NB4 (cell line): ENCODE data around the gene CXCL11.

ENCODE experiments used
- DNase-seq: peaks from one replicate; pipeline ENCODE4 v3.0.0; 2010; ENCODE audit warnings: low read depth
- H3K4me3 ChIP-seq: one replicate; pipeline ENCODE4 v1.5.1; 2011; ENCODE audit warnings: mild to moderate bottlenecking, low read depth, low read length, moderate library complexity
- MAX ChIP-seq: IDR thresholded peaks from 2 replicates; pipeline ENCODE4 v1.6.1; 2011; ENCODE audit warnings: low read depth, low read length
- MYC ChIP-seq: IDR thresholded peaks from 2 replicates; pipeline ENCODE4 v1.6.1; 2011; ENCODE audit warnings: low read depth, low read length
- POLR2A ChIP-seq: IDR thresholded peaks from 2 replicates; pipeline ENCODE4 v1.6.1; 2011; ENCODE audit warnings: mild to moderate bottlenecking; ENCODE audit not compliant: insufficient read length; ENCODE audit errors: extremely low read depth
- TF ChIP-seq, protein P1 (sequence below): IDR thresholded peaks from one replicate; pipeline ENCODE4 v1.5.1; 2012; ENCODE audit warnings: low read depth, low read length

CXCL11 gene

GRCh38 chr4:76060506-76060905 is 24.6 kb upstream of the CXCL11 start:
- peak; percentile 29 for DNase-seq
- H3K4me3 ChIP-seq, result no peak overlapping the region
- TF ChIP-seq MAX (no peak), MYC (no peak), POLR2A (no peak)
- TF ChIP-seq, protein P1, sequence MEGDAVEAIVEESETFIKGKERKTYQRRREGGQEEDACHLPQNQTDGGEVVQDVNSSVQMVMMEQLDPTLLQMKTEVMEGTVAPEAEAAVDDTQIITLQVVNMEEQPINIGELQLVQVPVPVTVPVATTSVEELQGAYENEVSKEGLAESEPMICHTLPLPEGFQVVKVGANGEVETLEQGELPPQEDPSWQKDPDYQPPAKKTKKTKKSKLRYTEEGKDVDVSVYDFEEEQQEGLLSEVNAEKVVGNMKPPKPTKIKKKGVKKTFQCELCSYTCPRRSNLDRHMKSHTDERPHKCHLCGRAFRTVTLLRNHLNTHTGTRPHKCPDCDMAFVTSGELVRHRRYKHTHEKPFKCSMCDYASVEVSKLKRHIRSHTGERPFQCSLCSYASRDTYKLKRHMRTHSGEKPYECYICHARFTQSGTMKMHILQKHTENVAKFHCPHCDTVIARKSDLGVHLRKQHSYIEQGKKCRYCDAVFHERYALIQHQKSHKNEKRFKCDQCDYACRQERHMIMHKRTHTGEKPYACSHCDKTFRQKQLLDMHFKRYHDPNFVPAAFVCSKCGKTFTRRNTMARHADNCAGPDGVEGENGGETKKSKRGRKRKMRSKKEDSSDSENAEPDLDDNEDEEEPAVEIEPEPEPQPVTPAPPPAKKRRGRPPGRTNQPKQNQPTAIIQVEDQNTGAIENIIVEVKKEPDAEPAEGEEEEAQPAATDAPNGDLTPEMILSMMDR, result no peak

GRCh38 chr4:76059750-76060149 is 23.9 kb upstream of the CXCL11 start:
- no peak overlapping the region for H3K4me3 ChIP-seq
- no peak for TF ChIP-seq MAX
- no peak for TF ChIP-seq MYC
- DNase-seq, result peak; percentile 80

GRCh38 chr4:76058888-76059426 is 23.1 kb upstream of the CXCL11 start:
- DNase-seq, result peak; percentile 25
- no peak overlapping the region for H3K4me3 ChIP-seq
- TF ChIP-seq MYC (no peak), MAX (no peak), POLR2A (no peak)
- TF ChIP-seq, protein P1, result no peak

DNA sequence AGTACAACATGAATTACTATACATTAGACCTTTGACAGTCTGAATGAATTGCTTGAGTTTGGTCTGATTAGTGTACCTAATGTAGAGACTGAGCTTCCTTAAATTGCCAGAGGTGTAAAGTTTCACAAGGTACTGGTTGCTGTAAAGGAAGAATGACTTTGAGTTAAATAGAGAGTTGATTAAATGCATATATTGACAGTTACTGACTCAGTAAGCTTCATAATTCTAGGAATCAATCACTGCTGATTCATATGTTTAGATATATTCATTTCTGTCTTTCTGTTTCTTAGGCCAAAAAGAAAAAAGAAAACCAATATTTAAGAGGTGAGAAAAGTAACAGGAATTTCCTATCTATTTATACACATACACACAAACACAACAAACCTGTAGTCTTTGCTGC is 22.4 kb upstream of the CXCL11 start:
- H3K4me3 ChIP-seq, result no peak overlapping the region
- DNase-seq, result no peak
- TF ChIP-seq POLR2A, result no peak
- no peak for TF ChIP-seq MYC
- TF ChIP-seq, protein P1, result no peak
- no peak for TF ChIP-seq MAX

GRCh38 chr4:76055421-76055820 is 19.6 kb upstream of the CXCL11 start:
- H3K4me3 ChIP-seq, result no peak overlapping the region
- DNase-seq, result no peak
- TF ChIP-seq, protein P1, result no peak
- TF ChIP-seq MAX (no peak), MYC (no peak), POLR2A (no peak)

DNA sequence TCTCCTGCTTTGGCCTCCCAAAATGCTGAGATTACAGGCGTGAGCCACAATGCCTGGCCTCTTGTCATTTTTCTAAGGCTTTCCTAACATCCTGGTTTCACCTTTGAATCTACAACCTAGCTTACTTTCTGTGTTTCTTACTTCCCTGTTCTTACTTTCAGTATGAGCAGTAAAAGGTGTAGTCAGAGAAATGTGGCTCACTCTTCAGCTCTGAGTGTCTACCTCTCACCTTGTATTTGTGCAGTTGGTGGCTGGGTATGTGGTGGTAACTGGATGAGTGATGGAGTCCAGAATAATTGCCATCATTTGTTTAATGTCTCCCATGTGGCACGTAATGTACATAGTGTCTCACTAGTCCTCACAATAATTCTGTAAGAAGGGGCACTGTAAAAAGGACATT is 19.1 kb upstream of the CXCL11 start:
- TF ChIP-seq MYC, result no peak
- TF ChIP-seq, protein P1, result no peak
- no peak for TF ChIP-seq MAX
- no peak for TF ChIP-seq POLR2A
- DNase-seq, result peak; percentile 22
- H3K4me3 ChIP-seq, result no peak overlapping the region
